HEK293T (cell line): ENCODE measurements around the gene PRADC1.

Experiments used
- CTCF ChIA-PET: fragments of 350-600 bp; formaldehyde crosslinking; extraction: SDS; loops from one replicate; lab custom pipeline; 2021; ENCODE audit warnings: antibody characterized with exemption, inconsistent platforms; lab: Yijun Ruan, JAX
- POLR2A ChIA-PET: fragments of 350-600 bp; formaldehyde crosslinking; extraction: SDS; loops from one replicate; lab custom pipeline; 2020; ENCODE audit warnings: antibody characterized with exemption, inconsistent platforms; lab: Yijun Ruan, JAX
- DNase-seq: peaks from one replicate; pipeline ENCODE4 v3.0.0; 2012; ENCODE audit warnings: mixed read lengths; ENCODE audit errors: extremely low spot score
- ARNT ChIP-seq: fragments of 450-650 bp; IDR thresholded peaks from 2 replicates; pipeline ENCODE4 v1.6.1; 2017; ENCODE audit warnings: mild to moderate bottlenecking
- BHLHE40 ChIP-seq: fragments of 450-650 bp; IDR thresholded peaks from 2 replicates; pipeline ENCODE4 v1.6.1; 2016; ENCODE audit warnings: mild to moderate bottlenecking, moderate library complexity, borderline replicate concordance
- CTBP1 ChIP-seq: fragments of 450-650 bp; IDR thresholded peaks from 2 replicates; pipeline ENCODE4 v1.6.1; 2016; ENCODE audit warnings: borderline replicate concordance
- ELF4 ChIP-seq: fragments of 450-650 bp; IDR thresholded peaks from 2 replicates; pipeline ENCODE4 v1.6.1; 2017; ENCODE audit warnings: antibody characterized with exemption
- FOXA1 ChIP-seq: fragments of 450-650 bp; IDR thresholded peaks from 2 replicates; pipeline ENCODE4 v1.6.1; 2016; ENCODE audit warnings: mild to moderate bottlenecking
- FOXK2 ChIP-seq: fragments of 450-650 bp; IDR thresholded peaks from 2 replicates; pipeline ENCODE4 v1.6.1; 2016; ENCODE audit warnings: mild to moderate bottlenecking
- FOXM1 ChIP-seq: fragments of 450-650 bp; IDR thresholded peaks from 2 replicates; pipeline ENCODE4 v1.6.1; 2017; ENCODE audit warnings: mild to moderate bottlenecking, borderline replicate concordance
- HDGF ChIP-seq: fragments of 450-650 bp; IDR thresholded peaks from 2 replicates; pipeline ENCODE4 v1.6.1; 2017; ENCODE audit warnings: antibody characterized with exemption, borderline replicate concordance
- L3MBTL2 ChIP-seq: fragments of 450-650 bp; conservative IDR thresholded peaks from 2 replicates; pipeline ENCODE4 v1.6.1; 2016; ENCODE audit warnings: mild to moderate bottlenecking
- LEF1 ChIP-seq: fragments of 450-650 bp; IDR thresholded peaks from 2 replicates; pipeline ENCODE4 v1.6.1; 2017; ENCODE audit warnings: mild to moderate bottlenecking, borderline replicate concordance
- NFRKB ChIP-seq: fragments of 450-650 bp; IDR thresholded peaks from 2 replicates; pipeline ENCODE4 v1.6.1; 2016; ENCODE audit warnings: mild to moderate bottlenecking, moderate library complexity
- SP1 ChIP-seq: fragments of 450-650 bp; IDR thresholded peaks from 2 replicates; pipeline ENCODE4 v1.6.1; 2017
- SUZ12 ChIP-seq: fragments of 450-650 bp; IDR thresholded peaks from 2 replicates; pipeline ENCODE4 v1.6.1; 2016; ENCODE audit warnings: mild to moderate bottlenecking
- TARDBP ChIP-seq: fragments of 450-650 bp; IDR thresholded peaks from 2 replicates; pipeline ENCODE4 v1.6.1; 2016
- ZNF384 ChIP-seq: fragments of 450-650 bp; IDR thresholded peaks from 2 replicates; pipeline ENCODE4 v1.6.1; 2016
- TF ChIP-seq, protein P1 (sequence below): fragments of 450-650 bp; IDR thresholded peaks from 2 replicates; pipeline ENCODE4 v1.6.1; 2016

Gene PRADC1

DNA sequence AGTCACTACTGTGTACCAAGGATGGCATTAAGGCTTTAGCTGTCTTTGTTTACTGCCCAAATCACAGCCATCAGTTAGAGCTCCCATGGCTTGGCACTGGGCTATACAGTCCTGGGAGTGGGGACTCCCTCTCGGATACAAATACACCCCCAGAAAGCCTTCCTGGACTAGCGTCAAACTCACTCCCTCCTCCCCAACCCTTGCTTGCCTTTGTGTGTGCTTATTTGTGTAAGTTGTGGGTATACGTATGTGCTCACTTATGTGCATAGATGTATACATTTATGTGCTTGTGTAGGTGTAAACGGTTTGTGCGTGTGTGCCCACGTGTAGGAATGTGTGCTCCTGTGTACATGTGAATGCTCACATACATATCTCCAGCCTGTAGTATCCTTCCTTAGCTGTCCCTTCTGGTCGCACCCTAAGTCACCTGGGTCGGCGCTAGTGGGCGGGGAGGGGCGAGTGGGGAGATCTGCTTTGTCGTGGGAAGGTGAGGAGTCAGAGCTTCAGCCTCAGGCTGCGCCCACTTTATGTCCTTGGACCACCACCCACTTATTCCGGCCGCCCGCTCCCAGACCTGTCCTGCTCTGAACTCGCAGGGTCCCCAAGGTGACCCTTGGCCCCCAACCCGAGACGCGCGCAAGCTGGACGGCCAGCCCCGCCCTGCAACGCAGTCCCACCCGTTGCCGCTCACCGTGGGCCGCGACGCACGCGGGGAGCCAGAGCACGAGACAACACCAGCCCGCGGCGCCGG is 461 bp downstream of the PRADC1 start:
- POLR2A ChIA-PET = interaction anchor here (0.7 to 3.9 kb wide), 11 partner anchors 8 to 504 kb away, joined by 3 to 53 read pairs (median 7); partner anchors contain the start of genes SMYD5 and TPRKB
- CTCF ChIA-PET = interaction anchor here (0.5 to 1.6 kb wide), 5 partner anchors 11 to 329 kb away, joined by 3 to 6 read pairs (median 4); partner anchors contain the start of gene SMYD5
- DNase-seq = no peak
- TF ChIP-seq L3MBTL2 = no peak
- no peak for TF ChIP-seq ZNF384
- TF ChIP-seq FOXA1 = no peak
- TF ChIP-seq SUZ12 = no peak
- no peak for TF ChIP-seq LEF1
- TF ChIP-seq CTBP1 = no peak
- TF ChIP-seq FOXK2 = no peak
- TF ChIP-seq FOXM1 = no peak
- no peak for TF ChIP-seq NFRKB
- no peak for TF ChIP-seq BHLHE40
- no peak for TF ChIP-seq HDGF
- no peak for TF ChIP-seq TARDBP
- TF ChIP-seq ELF4 = no peak
- TF ChIP-seq, protein P1, sequence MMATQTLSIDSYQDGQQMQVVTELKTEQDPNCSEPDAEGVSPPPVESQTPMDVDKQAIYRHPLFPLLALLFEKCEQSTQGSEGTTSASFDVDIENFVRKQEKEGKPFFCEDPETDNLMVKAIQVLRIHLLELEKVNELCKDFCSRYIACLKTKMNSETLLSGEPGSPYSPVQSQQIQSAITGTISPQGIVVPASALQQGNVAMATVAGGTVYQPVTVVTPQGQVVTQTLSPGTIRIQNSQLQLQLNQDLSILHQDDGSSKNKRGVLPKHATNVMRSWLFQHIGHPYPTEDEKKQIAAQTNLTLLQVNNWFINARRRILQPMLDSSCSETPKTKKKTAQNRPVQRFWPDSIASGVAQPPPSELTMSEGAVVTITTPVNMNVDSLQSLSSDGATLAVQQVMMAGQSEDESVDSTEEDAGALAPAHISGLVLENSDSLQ = no peak
- no peak for TF ChIP-seq SP1

DNA sequence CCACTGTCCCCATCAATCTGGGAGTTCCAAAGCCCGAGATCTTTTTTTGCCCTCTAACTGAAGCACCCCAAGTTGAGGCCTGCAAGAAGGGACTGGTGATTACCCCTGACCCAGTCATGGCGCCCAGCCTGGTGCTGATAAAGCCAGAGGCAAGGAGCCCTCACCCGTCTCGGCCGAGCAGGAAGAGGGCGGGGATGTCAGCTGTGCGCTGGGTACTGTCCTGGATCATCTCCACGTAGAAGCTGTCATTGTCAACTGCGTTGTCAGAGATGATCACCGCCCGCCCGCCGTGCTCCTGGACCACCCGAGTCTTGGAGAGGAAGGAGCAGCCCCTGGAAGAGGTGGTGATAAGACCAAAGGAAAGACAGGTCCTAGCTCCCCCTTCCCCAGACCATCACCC is 4.4 kb downstream of the PRADC1 start:
- ChIA-PET POLR2A (interaction anchor here (1.6 kb wide), 1 partner anchor 16 kb away, joined by 5 read pairs; no protein-coding TSS in a partner anchor), CTCF (no interaction called here)
- no peak for TF ChIP-seq L3MBTL2
- TF ChIP-seq ELF4 = no peak
- no peak for TF ChIP-seq LEF1
- no peak for TF ChIP-seq CTBP1
- no peak for TF ChIP-seq SUZ12
- TF ChIP-seq, protein P1 = no peak
- no peak for TF ChIP-seq NFRKB
- TF ChIP-seq ZNF384 = no peak
- no peak for TF ChIP-seq FOXK2
- no peak for TF ChIP-seq BHLHE40
- no peak for TF ChIP-seq TARDBP
- TF ChIP-seq FOXA1 = no peak
- TF ChIP-seq ARNT = no peak
- no peak for TF ChIP-seq HDGF
- no peak for TF ChIP-seq FOXM1
- TF ChIP-seq SP1 = no peak

DNA sequence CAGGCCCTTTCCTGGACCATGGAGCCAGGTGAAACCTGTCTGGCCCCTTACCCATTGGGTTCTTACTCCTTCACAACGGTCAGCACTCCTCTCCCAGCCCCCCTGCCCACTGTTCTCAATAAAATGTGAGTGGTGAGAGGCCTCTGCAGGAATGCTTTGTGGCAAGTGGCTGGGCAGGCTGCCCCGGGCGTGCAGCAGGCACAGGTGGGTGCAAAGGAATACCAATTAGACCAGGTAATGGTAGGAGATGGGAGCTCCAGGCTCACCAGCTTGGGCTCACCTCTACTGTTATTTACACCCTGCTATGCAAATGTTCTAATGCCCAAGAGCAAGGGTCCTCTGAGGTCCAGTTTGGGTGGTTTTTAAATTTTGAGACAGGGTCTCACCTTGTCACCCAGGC is 6.0 kb downstream of the PRADC1 start:
- no peak for DNase-seq
- TF ChIP-seq SP1 (no peak), ZNF384 (no peak), HDGF (no peak), FOXA1 (no peak), SUZ12 (no peak), LEF1 (no peak), BHLHE40 (no peak), L3MBTL2 (no peak), ELF4 (no peak), NFRKB (no peak), ARNT (no peak), FOXK2 (no peak), TARDBP (no peak)
- TF ChIP-seq, protein P1 = no peak
- ChIA-PET POLR2A (interaction anchor here (1.6 kb wide), 1 partner anchor 14 kb away, joined by 5 read pairs; no protein-coding TSS in a partner anchor), CTCF (no interaction called here)

More for the DNA sequence above, 4.4 kb downstream of the PRADC1 start:
- DNase-seq = no peak

DNA sequence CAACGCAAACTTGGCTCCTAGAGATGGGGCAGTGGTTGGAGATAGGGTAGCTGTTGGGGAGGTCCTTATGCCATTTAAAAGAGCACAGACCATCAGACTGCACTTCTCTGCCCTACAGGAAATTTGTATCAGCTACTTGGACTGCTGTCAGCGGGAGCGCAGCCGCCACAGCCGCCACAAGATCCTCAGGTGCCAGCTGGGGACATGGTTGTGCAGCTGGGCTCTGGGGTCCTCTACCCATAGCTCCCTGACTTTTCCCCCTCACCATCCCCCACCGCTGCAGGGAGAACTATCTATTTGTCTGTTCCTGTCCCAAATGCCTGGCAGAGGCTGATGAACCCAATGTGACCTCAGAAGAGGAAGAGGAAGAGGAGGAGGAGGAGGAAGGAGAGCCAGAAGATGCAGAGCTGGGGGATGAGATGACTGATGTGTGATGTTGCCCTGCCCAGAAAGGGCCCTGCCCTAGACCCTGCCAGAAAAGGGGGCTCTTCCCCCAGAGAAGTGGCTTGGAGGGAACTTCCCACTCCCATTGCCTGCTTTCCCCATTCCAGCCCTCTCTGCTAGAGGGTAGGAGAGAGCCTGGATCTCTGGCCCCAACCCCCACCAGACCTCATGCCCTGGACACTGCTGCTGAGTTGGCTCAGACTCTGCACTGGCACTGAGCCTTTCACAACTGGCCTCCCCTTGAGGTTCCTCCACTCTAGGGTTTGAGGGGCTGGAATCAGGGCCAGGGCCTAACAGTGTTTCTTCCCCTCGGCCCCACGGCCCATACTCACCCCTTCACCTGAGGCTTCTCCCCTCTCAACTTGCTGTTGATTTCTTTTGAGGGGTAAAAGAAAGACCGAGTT is 7.3 kb downstream of the PRADC1 start:
- POLR2A ChIA-PET = interaction anchor here (2.6 kb wide), 1 partner anchor 8 kb away, joined by 10 read pairs; the partner anchor contains the start of gene CCT7
- no peak for TF ChIP-seq L3MBTL2
- TF ChIP-seq FOXK2 = no peak
- no peak for TF ChIP-seq ZNF384
- no peak for TF ChIP-seq CTBP1
- TF ChIP-seq ELF4 = no peak
- no peak for TF ChIP-seq HDGF
- TF ChIP-seq, protein P1 = no peak
- no peak for TF ChIP-seq TARDBP
- no peak for TF ChIP-seq BHLHE40
- no peak for TF ChIP-seq NFRKB
- no peak for TF ChIP-seq FOXA1
- CTCF ChIA-PET = no interaction called here
- DNase-seq = no peak

DNA sequence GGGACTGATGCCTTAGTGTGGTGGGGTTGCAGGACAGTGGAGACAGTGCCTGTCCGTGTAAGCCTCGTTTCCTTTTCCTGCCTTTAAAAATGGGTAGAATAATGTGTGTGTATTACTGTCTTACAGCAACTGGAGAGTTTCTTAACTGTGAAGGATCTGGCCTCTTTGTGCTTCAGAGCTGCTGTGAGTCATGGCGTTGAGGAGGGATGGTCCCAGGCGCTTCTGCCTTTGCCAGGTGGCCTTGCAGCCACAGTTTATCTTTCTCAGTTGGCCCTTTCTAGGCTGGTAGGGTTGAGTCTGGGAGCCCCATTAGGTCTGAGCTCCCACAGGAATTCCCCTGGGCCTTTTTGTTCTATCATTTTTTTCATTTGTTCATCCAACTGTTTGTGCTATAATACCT is 9.2 kb downstream of the PRADC1 start:
- ChIA-PET POLR2A (interaction anchor here (0.9 to 2.6 kb wide), 2 partner anchors 9 to 10 kb away, joined by 3 to 10 read pairs; partner anchors contain the start of genes CCT7 and PRADC1), CTCF (no interaction called here)
- TF ChIP-seq ARNT (no peak), HDGF (no peak), NFRKB (no peak), FOXK2 (no peak), FOXM1 (no peak), L3MBTL2 (no peak), ZNF384 (no peak), BHLHE40 (no peak), LEF1 (no peak), SUZ12 (no peak), SP1 (no peak), CTBP1 (no peak)
- TF ChIP-seq, protein P1 = no peak
- DNase-seq = no peak
